IPS-20b (cell line): Measurements from ENCODE around the gene TPI1.

Experiments used
- H3K27ac ChIP-seq: one replicate; pipeline ENCODE4 v1.5.1; 2013; ENCODE audit warnings: low read length
- H3K27me3 ChIP-seq: 2 replicates; pipeline ENCODE4 v1.6.1; 2013; ENCODE audit warnings: mild to moderate bottlenecking, low read length, inconsistent platforms; ENCODE audit not compliant: insufficient read depth
- H3K36me3 ChIP-seq: 2 replicates; pipeline ENCODE4 v1.6.1; 2013; ENCODE audit warnings: low read depth, mild to moderate bottlenecking, inconsistent platforms, low read length, moderate library complexity; ENCODE audit not compliant: insufficient read depth
- H3K4me1 ChIP-seq: 2 replicates; pipeline ENCODE4 v1.6.1; 2013; ENCODE audit warnings: mild to moderate bottlenecking, control low read depth, inconsistent platforms, low read length, moderate library complexity; ENCODE audit not compliant: insufficient read depth
- H3K4me3 ChIP-seq: 2 replicates; pipeline ENCODE4 v1.5.1; 2013; ENCODE audit warnings: mild to moderate bottlenecking, low read length, inconsistent platforms
- H3K9ac ChIP-seq: 2 replicates; pipeline ENCODE4 v1.6.1; 2013; ENCODE audit warnings: low read depth, mild to moderate bottlenecking, inconsistent platforms, low read length, moderate library complexity
- H3K9me3 ChIP-seq: 2 replicates; pipeline ENCODE4 v1.6.1; 2013; ENCODE audit warnings: mild to moderate bottlenecking, low read depth, low read length, inconsistent platforms; ENCODE audit not compliant: insufficient read depth

TPI1 gene

GRCh38 chr12:6824085-6824775, 43.1 kb upstream of the TPI1 start:
- Histone ChIP-seq H3K9ac (no peak overlapping the region), H3K4me3 (no peak overlapping the region), H3K9me3 (no peaks in the 10 kb centered on the region), H3K36me3 (no peaks in the 10 kb centered on the region), H3K27ac (no peak overlapping the region), H3K4me1 (peaks cover 31% of the 10 kb centered on the region), H3K27me3 (peaks cover 47% of the 10 kb centered on the region)

DNA sequence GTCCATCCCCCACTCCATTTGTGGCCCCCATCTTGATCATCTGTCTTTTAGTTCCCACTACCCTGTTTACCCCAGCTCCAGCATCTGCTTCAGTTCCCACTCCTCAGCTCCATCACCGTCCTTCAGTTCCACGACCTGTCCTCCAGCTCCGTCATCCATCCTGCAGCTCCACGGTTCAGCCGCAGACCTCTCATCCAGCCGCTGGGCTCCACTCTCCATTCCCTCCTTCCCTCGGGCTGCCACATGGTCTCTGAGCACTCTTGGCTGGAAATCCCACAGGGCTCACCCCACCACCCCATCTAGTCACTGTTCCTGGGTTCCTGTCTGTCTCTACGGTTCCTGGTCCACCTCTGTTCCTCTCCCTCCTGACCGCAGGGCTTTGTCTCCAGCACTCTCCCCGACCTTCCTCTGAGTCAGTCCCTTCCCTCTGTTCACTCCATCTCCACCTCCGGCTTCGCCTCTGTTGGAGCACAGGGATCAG, 42.4 kb upstream of the TPI1 start:
- Histone ChIP-seq H3K9me3 (no peaks in the 10 kb centered on the region), H3K9ac (no peak overlapping the region), H3K27ac (no peak overlapping the region), H3K4me3 (peak overlapping the region; percentile 54; the same call in 1 of the 2 replicates), H3K36me3 (0 out of 2 replicates have a peak, but pooled peaks cover under 1% of the 10 kb centered on the region), H3K27me3 (peaks cover 40% of the 10 kb centered on the region), H3K4me1 (peaks cover 29% of the 10 kb centered on the region)

DNA sequence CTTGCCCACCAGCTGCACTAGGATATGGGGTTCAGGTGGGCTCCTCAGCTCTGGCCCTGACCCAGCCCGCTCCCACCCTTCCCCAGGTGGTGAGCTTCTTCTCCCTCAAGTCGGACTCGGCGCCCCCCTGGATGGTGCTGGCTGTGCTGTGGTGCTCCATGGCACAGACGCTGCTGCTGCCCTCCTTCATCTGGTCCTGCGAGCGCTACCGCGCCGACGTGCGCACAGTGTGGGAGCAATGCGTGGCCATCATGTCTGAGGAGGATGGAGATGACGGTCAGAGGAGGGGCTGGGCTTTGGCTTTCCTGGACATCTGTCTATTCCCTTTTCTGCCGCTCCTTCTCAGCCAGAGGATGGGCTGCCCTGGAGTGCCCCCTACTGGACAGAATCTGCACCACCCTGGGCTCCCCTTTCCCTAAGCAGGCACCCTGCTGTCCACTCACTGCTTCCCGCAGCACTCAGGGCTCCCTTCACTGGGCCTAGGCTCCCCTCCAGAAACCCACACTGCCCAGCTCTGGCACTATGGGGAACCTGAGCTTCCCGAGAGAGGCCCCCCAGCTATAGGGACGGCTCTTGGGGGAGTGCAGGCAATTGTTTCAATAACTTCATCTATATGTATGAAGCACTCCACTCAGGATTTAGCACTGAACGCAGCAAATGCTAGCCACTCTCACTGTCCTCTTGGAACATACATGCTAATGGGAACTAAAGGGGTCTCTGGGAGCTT, 41.8 kb upstream of the TPI1 start:
- peaks cover 39% of the 10 kb centered on the region for H3K27me3 ChIP-seq
- peaks cover 7% of the 10 kb centered on the region for H3K36me3 ChIP-seq
- H3K4me3 ChIP-seq, result peak overlapping the region; percentile 54; the same call in 1 of the 2 replicates
- peaks cover 28% of the 10 kb centered on the region for H3K4me1 ChIP-seq
- no peak overlapping the region for H3K27ac ChIP-seq
- H3K9ac ChIP-seq, result no peak overlapping the region
- no peaks in the 10 kb centered on the region for H3K9me3 ChIP-seq

- Histone ChIP-seq H3K9ac (no peak overlapping the region), H3K4me3 (no peak overlapping the region), H3K4me1 (peaks cover 22% of the 10 kb centered on the region; the same call in 1 of the 2 replicates), H3K27me3 (peaks cover 39% of the 10 kb centered on the region), H3K36me3 (peaks cover 13% of the 10 kb centered on the region), H3K27ac (no peak overlapping the region), H3K9me3 (no peaks in the 10 kb centered on the region)
Observed at GRCh38 chr12:6826125-6826733, 41.1 kb upstream of the TPI1 start.

- Histone ChIP-seq H3K9ac (peak overlapping the region; percentile 59; the same call in 1 of the 2 replicates), H3K27me3 (peaks cover 39% of the 10 kb centered on the region), H3K9me3 (no peaks in the 10 kb centered on the region), H3K4me1 (peaks cover 22% of the 10 kb centered on the region; the same call in 1 of the 2 replicates), H3K4me3 (peak overlapping the region; percentile 57; the same call in 1 of the 2 replicates), H3K36me3 (peaks cover 20% of the 10 kb centered on the region), H3K27ac (no peak overlapping the region)
Observed at GRCh38 chr12:6826734-6827436, 40.4 kb upstream of the TPI1 start.

- Histone ChIP-seq H3K9me3 (no peaks in the 10 kb centered on the region), H3K27ac (no peak overlapping the region), H3K4me3 (peak overlapping the region; percentile 57; the same call in 1 of the 2 replicates), H3K36me3 (peaks cover 26% of the 10 kb centered on the region), H3K4me1 (peaks cover 16% of the 10 kb centered on the region; the same call in 1 of the 2 replicates), H3K9ac (peak overlapping the region; percentile 59; the same call in 1 of the 2 replicates), H3K27me3 (peaks cover 33% of the 10 kb centered on the region)
Observed at GRCh38 chr12:6827437-6827911, 39.9 kb upstream of the TPI1 start.

GRCh38 chr12:6827982-6828780, 39.1 kb upstream of the TPI1 start, which contains the start of gene P3H3:
Gene P3H3 (plus strand): TSS chr12:6828407. CDS start chr12:6828441, 34 bp downstream.
- Histone ChIP-seq H3K9ac (peak within 1 kb of the TSS; percentile 94), H3K27ac (peak within 1 kb of the TSS; percentile 78), H3K4me1 (peaks cover 11% of the 10 kb centered on the region; the same call in 1 of the 2 replicates), H3K9me3 (no peaks in the 10 kb centered on the region), H3K27me3 (peaks cover 26% of the 10 kb centered on the region), H3K4me3 (peak within 1 kb of the TSS; percentile 95), H3K36me3 (peaks cover 28% of the 10 kb centered on the region)

DNA sequence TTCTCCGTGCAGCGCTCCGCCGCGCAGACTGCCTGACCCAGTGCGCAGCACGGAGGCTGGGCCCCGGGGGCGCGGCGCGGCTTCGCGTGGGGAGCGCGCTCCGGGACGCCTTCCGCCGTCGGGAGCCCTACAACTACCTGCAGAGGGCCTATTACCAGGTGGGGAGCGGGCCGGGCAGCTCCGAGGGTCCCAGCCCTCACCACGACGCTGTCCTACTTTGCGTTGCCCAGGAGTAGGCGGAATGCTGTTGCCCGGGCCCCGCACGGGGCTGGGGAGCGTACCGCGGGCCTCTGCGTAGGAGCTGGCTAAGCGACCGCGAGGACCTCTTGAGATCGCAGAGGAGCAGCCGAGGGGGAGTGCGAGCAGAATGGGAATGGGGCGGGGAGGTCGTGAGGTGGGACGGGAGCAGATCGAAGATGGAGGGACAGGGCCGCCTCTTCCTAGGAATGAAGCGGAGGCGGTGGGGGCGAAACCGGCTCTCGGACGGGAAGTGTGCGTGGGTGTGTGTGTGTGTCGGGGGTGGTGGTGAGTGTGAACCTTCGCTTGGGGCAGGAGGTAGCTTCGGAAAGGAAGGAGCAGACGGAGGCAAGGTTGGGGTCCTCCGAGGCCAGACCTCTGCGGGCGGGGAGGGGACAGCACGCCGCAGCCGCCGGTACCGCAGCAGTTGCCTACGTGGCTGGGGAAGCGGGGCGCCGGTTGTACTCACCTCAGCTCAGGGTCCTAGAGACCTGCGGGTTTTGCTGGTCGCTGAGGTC, 38.4 kb upstream of the TPI1 start:
- H3K36me3 ChIP-seq, result peaks cover 36% of the 10 kb centered on the region
- peaks cover 10% of the 10 kb centered on the region; the same call in 1 of the 2 replicates for H3K4me1 ChIP-seq
- H3K9me3 ChIP-seq, result no peaks in the 10 kb centered on the region
- H3K4me3 ChIP-seq, result peak overlapping the region; percentile 95
- H3K27me3 ChIP-seq, result peaks cover 21% of the 10 kb centered on the region
- H3K9ac ChIP-seq, result peak overlapping the region; percentile 94
- H3K27ac ChIP-seq, result peak overlapping the region; percentile 78

- H3K27me3 ChIP-seq, result peaks cover 14% of the 10 kb centered on the region
- H3K36me3 ChIP-seq, result peaks cover 42% of the 10 kb centered on the region
- H3K27ac ChIP-seq, result no peak overlapping the region
- H3K9ac ChIP-seq, result peak overlapping the region; percentile 94
- peaks cover 10% of the 10 kb centered on the region; the same call in 1 of the 2 replicates for H3K4me1 ChIP-seq
- peak overlapping the region; percentile 95 for H3K4me3 ChIP-seq
- H3K9me3 ChIP-seq, result no peaks in the 10 kb centered on the region
Observed at GRCh38 chr12:6829536-6830220, 37.7 kb upstream of the TPI1 start.
